Stimulated activated CD8-positive, alpha-beta memory T cell treated with anti-CD3 and anti-CD28 coated beads, Interleukin-15, amount 100 ng/mL, for 1 hour (primary cell): ENCODE results near the gene TMPRSS15.
"Not testable (repeated sequence)": the region's sequence is repeated elsewhere in the genome, so short reads cannot be mapped to it uniquely, and the experiment has no call there.

ENCODE experiments used
- DNase-seq: peaks from one replicate; pipeline ENCODE4 v3.0.0-alpha.2; 2020; ENCODE audit warnings: low read depth

The TMPRSS15 gene

DNA sequence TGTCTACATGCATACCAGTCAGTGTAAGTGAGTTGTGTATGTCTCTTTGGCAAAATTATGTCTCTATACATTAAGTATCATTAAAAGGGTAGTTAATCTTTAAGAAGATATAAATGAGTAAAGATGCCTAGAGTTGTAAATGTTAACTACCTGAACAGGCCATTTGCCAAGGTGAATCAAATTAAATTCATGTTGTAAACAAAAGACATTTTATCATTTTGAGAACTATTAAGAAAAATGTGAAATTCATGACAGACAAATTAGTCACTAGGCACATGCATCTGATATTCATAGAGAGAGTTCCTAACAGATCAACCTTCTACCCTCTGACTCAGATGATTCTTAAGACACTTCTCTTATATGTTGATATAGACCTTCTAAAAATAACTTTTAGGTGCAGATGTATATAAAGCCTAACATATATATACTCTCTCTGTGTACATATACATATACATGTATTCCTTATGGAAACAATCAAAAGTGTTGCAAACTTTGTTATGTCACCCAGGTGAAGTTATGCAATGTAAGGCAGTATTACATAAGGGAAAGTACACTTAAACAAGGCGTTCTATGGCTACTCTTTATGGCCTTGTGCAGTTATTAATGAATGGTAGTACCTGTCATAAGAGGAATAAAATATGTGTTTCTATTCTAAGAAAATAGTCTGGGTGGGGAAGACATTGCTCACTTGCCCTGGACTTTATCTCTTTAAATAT lies at the start of gene TMPRSS15:
Gene TMPRSS15 (minus strand): TSS at position 51 of the 716 bp plus-strand sequence. CDS start 163 bp downstream, outside the sequence.
- no peak for DNase-seq

DNA sequence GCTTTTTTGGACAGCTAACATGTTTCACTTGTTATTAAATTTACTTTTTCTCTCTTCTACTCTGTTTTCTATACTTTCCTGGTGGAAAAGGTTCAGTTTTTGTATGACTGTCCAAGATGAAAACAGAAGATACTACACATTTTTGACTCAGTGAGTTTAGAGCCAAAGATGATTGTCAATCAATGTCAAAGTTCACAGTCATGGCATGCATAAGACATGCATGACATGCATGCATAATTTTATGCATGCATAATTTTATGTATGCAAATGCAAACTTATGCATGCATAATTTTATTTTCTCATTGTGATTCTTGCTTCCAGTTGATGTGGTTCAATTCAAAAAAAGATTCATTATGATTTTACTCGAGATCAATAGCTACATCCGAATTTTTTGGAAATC lies 48.1 kb upstream of the TMPRSS15 start:
- no peak for DNase-seq

DNA sequence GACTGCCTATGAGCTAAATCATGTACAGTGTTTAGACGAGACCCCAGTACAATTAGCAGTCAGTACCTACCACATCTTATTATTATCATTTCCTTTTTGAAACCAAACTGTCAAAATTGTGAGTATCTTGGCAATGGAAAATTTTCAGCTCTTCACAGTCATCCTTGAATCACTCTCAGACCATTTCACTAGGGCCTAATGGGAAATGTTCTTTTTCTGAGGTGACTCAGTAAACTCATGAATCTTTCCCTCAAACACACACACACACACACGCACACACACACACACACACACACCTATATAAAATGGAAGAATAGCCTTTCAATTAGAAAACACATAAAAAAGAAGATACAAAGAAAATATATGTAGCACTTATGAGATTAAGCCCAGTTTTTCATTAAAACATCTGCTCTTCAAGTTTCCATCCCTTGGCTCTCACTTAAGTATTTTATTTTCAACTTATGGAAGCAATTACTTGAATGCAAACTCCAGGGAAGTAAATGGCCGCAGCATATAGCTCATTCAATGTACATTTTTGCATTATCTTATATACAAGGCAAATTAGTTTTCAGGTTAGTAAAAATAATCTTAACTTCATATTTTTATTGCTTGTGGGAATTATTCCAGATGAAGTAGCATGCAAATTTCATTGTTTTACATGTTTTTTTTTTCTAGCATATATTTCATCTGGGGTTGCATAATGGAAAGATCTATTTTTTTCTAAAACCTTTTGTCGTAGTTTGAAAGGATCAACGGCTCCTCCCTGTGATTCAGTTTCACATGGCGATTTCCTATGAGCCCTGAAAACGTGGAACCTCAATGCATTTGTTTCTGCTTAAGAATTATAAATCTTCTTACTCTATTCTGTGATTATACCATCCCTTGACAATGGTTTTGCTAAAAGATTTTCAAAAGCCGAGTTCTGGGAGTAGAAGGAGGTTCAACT lies 46.3 kb upstream of the TMPRSS15 start:
- DNase-seq = no peak

DNA sequence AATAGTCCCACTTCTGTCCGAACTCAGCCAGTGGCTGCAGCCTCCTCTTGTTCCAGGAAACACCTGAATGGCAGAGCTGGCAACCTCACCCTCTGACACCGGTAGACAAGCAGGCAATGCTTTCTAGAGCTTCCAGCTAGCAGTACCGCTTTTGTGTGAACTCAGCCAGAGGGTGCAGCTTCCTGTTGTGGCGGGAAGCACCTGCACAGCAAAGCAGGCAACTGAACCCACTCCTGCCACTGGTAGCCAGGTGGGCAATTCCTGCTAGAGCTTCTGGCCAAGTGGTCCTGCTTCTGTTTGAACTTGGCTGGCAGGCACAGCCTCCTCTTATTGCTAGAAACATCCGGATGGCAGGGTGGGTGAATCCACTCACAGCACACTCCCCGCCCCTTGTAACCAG lies 40.1 kb upstream of the TMPRSS15 start:
- DNase-seq = no peak

DNA sequence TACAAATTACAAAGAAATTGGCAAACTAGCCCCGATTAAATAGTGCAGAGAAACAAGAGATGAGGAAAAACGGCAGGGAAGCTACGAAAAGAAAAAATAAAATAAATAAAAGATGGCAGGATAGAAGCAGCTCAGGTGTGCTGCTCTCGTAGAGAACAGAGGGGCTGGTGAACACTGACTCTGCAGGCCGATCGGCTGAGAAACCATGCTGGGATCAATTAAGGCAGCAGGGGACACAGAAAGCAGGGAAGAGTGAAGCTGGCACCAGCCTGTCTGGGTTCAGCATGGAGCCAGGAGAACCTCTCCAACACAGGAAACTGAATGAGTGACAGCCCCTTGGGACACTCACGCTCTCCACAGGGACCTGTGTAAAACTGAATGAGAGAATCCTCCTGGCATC lies 39.5 kb upstream of the TMPRSS15 start:
- DNase-seq = no peak

DNA sequence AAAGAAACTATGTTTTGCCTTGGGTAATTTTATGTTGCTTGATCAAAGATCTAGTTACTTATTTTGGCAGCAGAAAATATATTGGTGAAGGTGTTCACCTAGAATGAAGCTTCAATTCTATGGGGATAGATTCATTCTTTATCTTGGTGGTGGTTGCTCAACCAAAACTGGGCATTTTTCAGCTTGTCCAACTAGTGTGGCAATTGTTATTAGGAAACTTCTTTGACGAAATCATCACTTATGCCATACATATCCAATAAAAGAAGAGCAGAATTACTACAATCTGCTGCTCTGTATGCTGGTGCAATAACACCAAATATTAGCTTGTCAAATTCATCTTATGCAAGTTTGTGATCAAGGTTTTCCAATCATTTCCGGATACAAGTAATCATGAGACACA lies 26.8 kb upstream of the TMPRSS15 start:
- no peak for DNase-seq

DNA sequence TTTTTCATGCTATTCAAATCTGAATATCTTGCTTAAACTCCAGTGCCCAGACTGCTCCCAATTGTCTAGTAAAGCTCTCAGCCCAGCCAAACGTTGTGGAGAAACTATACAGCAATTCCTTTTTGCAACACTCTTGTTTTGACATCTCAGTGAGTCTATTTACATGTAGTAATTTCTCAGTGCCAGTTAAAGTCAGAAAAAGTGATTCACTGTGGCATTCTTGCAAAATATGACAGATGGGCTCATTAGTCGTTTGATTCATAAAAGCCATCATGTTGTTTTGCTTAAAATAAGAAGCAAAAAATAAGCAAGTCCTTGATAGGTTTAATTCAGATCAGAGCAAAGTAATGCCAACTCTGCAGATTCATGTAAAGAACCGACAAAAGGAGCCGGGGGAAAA lies 20.7 kb upstream of the TMPRSS15 start:
- DNase-seq = no peak

DNA sequence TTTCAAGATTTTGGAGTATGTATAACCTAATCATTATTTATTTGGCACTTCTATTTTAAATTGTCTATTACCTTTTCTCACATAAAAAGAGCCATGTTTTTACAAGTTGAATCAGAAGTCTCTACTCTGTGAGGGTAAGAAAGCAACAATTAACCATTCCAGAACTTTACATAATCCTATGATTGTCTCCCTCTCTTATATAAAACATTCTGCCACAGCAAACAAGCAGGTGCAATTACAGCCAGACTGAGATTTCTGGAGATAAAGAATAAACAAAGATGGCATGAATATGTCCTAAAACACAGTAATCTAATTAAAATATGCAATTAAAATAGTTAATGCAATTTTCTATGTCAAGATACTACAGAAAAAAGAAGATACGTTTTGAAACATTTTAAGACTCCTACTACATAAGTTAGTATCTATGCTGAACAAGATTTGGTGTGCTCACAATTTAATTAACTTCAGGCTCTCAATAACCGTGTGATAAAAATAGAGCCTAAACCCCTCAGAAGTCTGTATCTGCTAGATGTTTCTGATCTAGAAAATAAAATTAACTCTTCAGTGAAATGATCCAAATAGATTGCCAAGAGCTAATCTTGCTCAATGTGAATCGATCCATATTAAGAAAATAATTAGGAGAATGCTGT lies 13.7 kb upstream of the TMPRSS15 start:
- no peak for DNase-seq

DNA sequence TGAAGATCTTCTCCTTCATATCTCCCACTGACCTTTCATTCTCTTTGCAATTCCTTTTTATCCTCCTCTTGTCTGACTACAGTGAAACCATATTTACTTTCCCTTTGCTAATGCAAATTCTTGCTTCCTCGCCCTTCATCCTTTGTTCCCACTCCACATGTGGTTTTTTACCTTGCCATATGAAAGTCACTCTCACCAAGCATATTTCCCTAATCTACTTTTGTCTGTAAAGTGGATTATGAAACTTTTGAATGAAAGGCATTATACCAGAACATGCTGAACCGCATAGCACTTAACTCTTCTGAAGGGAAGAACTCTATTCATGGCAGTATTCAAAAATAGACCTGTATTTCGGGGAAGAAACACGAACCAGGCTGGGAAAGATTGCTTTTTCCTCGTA lies 8.0 kb upstream of the TMPRSS15 start:
- DNase-seq = no peak

DNA sequence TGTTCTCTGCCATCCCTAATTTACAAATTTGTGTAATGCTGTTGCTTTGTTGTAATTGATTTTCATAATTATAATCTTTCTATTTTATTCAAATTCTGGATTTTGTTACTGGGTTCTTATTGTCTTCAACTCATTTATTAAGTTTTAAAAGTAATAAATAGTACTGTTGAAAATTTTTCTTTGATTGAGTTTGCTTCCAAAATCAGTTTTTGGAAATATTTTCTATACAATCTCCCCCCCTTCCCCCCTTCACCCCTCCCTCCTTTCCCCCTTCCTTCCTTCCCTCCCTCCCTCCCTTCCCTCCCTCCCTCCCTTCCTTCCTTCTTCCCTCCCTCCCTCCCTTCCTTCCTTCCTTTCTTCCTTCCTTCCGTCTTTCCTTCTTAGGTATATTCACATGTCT lies 6.0 kb upstream of the TMPRSS15 start:
- no peak for DNase-seq

DNA sequence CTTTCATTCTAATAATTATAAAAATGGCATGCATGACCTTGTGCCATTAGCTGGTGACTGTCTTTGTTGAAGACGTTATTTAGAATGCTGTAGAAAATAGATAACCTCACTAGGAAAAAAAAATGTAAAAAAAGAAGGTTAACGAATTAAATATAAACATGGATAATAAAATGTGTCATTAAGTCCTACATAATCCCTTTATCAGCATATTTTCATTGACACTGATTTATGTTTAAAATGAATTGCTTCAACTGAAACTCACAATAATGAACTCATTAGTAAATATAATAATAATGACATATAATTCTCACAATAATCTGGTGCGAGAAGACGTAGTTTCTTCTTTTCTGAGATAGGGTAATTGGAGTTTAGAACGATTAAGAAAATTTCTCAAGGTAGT lies 4.7 kb downstream of the TMPRSS15 start:
- DNase-seq = no peak

DNA sequence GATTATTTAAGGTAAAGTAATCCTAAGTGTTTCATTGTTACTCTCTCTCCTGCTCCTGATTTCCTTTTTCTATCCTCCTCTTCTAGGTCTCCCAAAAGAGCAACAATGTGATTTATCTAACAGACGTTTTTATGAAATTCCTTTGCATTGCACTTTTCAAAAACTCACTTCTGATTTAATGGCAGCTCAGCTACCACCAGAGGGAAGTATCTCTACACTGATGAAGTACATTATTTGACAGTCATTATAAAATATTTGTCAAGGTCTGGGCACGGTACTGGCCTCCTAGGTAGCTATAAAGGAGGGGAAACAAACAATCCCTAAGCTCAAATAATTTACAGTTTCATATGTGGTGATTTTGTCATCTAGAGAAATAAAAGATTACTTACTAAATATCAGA lies 15.6 kb downstream of the TMPRSS15 start:
- DNase-seq = no peak

DNA sequence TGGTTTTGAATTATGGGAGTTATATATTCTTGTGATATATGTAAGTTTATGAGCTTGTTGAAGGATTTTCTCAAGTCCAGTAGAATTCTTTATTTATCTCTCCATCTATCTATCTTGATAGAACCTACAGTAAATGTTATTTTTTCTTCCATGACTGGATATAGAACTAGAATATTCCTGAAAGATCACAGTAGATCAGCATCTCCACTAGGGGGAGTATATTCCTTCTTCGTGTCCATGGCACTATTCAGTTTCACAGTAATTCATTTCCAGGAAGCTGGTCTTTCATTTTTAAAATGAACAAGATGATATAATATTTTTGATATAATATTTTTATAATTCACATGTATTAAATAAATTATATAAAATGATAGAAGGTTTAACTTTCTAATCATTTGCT lies 18.8 kb downstream of the TMPRSS15 start:
- no peak for DNase-seq

DNA sequence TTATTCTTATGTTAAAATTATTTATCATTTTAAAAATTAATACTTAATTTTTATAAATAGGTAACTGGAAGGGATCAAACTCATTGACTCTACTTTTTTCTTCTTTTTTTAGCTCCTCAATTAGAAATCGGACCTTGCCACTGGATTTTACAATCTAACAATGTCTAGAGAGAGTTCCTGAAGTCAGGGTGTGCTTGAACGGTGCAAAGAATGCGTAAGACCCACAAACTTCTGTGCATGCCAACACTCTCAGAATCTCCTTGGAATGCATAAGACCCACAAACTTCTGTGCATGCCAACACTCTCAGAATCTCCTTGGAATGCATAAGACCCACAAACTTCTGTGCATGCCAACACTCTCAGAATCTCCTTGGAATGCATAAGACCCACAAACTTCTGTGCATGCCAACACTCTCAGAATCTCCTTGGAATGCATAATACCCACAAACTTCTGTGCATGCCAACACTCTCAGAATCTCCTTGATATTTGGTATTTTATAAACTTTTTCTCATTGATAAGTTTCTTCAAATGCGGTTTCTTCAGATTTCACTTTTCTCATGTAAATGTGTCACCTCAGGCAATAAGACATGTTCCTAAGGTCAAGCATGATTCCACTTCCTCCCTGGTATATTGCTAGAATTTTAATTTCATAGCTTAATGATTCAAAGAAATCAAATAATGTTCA lies 20.5 kb downstream of the TMPRSS15 start:
- not testable (repeated sequence) for DNase-seq

DNA sequence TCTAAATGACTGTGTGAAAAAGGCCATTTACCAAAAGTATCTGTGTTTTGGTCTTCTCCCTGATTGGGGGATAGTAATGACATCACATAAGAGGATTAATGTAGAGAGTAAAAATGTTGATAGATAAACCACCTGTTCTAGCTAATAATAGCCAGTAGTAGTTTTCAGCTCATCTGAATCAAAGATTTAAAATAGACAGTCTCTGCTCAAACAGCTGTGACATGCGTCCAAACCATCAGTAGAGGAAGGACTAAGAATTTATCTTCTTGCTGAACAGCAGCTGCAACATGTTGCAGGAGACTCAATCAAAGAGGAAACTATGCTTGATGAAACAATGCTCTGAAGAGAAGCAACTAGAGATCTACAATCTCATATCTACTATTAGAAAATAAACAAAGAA lies 21.4 kb downstream of the TMPRSS15 start:
- DNase-seq = no peak

DNA sequence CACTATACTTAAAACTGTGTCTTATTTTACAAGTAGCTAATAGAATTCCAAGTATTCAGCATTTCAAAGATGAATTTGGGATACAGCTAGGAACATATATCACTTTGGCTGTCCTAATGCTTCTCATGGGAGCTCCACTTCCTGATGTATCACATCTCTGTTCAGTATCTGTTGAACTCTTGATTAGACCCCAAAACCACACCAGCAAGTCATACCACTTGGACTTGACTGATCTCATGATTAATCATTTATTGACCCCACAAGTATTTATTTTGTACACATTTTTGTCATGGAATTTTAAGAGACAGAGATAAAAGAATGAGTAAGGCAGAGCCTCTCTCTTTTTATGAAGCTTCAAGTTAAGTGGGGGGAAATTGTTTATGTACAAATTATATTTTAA lies 30.0 kb downstream of the TMPRSS15 start:
- DNase-seq = no peak

DNA sequence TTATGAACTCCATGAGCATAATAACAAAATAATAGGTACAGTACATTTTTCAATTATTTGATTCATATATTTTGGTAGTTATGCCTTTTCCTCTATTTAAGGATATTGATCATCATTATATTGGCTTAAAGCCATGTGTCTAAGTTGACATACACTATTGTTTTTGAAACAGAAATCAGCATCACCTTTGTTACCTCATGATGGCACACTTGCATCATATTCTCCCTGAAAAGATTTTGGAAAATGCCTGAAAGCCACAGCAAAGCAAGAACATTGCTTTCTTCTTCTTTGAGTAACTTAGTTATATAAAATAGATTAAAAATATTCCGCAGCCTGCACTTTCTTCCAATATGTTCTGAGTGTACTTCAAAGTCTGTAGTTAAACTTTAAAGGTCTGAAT lies 33.3 kb downstream of the TMPRSS15 start:
- no peak for DNase-seq

DNA sequence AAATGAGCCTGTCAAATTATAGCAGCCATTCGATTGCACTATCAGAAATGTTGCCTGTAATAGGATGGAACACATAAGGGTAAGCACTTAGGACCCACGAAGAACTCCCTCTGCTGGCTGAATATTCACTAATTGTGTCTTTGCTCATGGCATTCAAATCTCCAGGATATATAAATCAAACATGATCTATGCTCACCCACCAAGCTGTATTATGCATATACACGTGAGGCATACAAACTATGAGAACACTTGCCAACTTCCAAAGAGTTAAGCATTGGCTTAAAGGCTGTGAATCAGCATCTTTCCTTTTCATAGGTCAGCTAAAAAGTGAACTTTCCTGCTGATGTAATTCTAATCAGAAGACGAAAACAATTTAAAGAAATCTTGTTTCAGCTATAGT lies 34.5 kb downstream of the TMPRSS15 start:
- no peak for DNase-seq

DNA sequence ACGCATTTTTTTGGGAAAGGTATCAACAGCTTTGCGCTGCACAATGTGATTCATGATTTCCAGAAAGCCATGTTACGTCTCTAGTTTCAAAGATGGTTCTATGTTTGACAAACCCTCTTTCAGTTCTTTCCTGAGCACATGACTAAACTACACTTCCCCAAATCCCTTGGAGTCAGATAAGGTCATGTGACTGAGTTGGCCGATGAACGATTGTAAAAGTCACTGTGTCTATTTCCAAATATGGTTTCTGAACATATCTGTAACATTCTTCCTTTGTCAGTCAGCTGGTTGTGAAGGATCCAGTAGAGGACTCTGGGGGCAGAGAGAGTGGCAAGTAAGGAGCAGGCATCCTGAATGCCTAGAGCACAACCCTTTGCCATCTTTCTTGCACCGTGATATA lies 35.4 kb downstream of the TMPRSS15 start:
- no peak for DNase-seq

DNA sequence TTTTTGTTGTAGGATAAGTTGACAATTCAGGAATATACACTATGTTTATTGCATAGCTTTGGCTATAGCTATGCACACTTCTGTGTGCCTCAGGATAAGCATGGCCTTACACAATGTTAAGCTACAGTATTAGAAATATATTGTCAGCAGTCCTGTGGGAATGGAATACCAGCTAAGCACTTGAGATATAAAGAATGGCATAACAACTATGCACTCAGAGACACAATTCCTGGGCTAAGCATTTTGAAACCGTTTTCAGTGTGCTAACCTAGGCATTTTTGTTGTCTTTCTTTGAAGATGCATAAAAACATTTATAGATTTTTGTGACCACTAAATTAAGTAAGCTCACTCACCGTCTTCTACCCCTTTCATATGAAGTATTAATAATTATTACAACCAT lies 46.8 kb downstream of the TMPRSS15 start:
- no peak for DNase-seq

DNA sequence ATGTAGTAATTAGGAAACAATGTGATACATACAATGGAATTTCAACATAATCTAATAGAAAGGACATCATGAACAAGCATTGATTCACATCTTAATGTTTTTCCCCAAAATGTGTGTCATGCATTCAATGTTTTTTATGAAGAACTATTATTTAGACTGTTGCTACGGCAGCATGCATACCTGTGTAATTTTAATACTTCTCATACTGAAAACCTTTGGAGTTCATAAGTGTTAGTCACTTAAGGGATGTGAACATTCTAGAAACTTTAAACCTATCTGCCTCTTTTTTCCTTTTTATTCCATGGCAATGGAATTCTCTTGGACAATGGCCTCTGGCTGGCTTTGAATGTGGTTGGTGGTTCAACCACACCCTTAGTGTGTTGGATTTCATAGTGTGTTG lies 48.6 kb downstream of the TMPRSS15 start:
- no peak for DNase-seq

DNA sequence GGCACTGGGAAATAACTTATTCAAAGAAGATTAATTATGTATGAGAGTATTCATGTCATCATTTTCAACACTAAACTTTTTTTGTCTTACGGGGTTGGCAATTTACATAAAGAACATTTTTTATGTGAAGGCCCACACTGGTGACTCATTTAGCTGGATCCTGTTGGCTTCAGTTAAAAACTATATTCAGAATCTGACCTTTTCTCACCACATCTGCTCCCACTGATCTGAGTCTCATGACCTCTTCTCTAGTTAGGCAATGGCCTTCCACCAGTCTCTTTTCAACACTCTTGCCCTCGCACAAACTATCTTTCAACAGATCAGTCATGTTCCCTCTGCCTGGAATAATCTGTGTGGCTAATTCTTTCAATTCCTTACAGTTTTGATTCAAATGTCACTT lies 53.4 kb downstream of the TMPRSS15 start:
- DNase-seq = no peak
